K562 (cell line): Measurements from ENCODE around the gene SRPK2. TPM values are rescaled to one million over a fixed set of nuclear protein-coding genes. Genes with fewer than 3 reads are reported as not detected.
A peak's percentile ranks its signal among the peaks of the same experiment; 100 is the strongest.

ENCODE experiments used
- BACH1 ChIP-seq: fragments of 200-800 bp; sonication (Bioruptor generic); IDR thresholded peaks from 2 replicates; pipeline ENCODE4 v1.6.1; 2016; ENCODE audit warnings: missing genetic modification characterization, missing compliant biosample characterization
- BRCA1 ChIP-seq, 2 experiments: fragments of 450-650 bp in 1 of 2; sonication (generic) in 1 of 2; formaldehyde crosslinking in 1 of 2; IDR thresholded peaks; 2 replicates each; pipeline versions ENCODE4 v1.5.0 to v1.6.1; 2017 to 2020; ENCODE audit warnings: mild to moderate bottlenecking in 1 of 2, missing genetic modification reagents in 1 of 2
- BRD4 ChIP-seq: fragments of 200-600 bp; sonication (generic); IDR thresholded peaks from 2 replicates; pipeline ENCODE4 v1.6.1; 2017; ENCODE audit warnings: inconsistent platforms
- BRF2 ChIP-seq: IDR thresholded peaks from 3 replicates; pipeline ENCODE4 v1.6.1; 2011; ENCODE audit warnings: borderline replicate concordance, mild to moderate bottlenecking; ENCODE audit not compliant: insufficient read length, insufficient read depth
- ELF4 ChIP-seq: fragments of 450-650 bp; formaldehyde crosslinking; IDR thresholded peaks from 2 replicates; pipeline ENCODE4 v1.4.0; 2022; ENCODE audit warnings: missing genetic modification characterization
- EP400 ChIP-seq: fragments of 450-650 bp; IDR thresholded peaks from 2 replicates; pipeline ENCODE4 v1.6.1; 2017; ENCODE audit warnings: antibody characterized with exemption, mild to moderate bottlenecking, moderate library complexity
- GABPB1 ChIP-seq: sonication (generic); formaldehyde crosslinking; IDR thresholded peaks from 2 replicates; pipeline ENCODE4 v1.8.0; 2022; ENCODE audit warnings: mild to moderate bottlenecking, missing genetic modification reagents
- HDAC3 ChIP-seq: fragments of 450-650 bp; IDR thresholded peaks from 2 replicates; pipeline ENCODE4 v1.6.1; 2018; ENCODE audit warnings: borderline replicate concordance, mild to moderate bottlenecking, moderate library complexity; ENCODE audit not compliant: partially characterized antibody
- MYC ChIP-seq, 2 experiments: fragments of 250-450 bp in 1 of 2; sonication (Bioruptor Pico) in 1 of 2; IDR thresholded peaks; 2 replicates each; pipeline versions ENCODE4 v1.5.1 to v1.6.1; 2012 to 2021; ENCODE audit warnings: low read depth in 2 of 2, borderline replicate concordance in 1 of 2, improper control_type of control experiment in 1 of 2, low read length in 1 of 2, mild to moderate bottlenecking in 1 of 2, moderate library complexity in 1 of 2
- PCBP2 ChIP-seq: fragments of 200-400 bp; formaldehyde crosslinking; IDR thresholded peaks from 2 replicates; pipeline ENCODE4 v1.6.1; 2018; ENCODE audit warnings: low read length, low read depth, mild to moderate bottlenecking, moderate library complexity; ENCODE audit not compliant: poor library complexity, severe bottlenecking
- POLR2A ChIP-seq: fragments of 450-650 bp; conservative IDR thresholded peaks from 2 replicates; pipeline ENCODE4 v1.6.1; 2016
- PURB ChIP-seq: sonication (generic); formaldehyde crosslinking; IDR thresholded peaks from 2 replicates; pipeline ENCODE4 v1.9.0; 2021; ENCODE audit warnings: low read depth, mild to moderate bottlenecking, missing genetic modification reagents
- RB1 ChIP-seq: fragments of 450-650 bp; IDR thresholded peaks from 2 replicates; pipeline ENCODE4 v1.6.1; 2017; ENCODE audit warnings: low read depth, mild to moderate bottlenecking
- SP2 ChIP-seq: IDR thresholded peaks from 2 replicates; pipeline ENCODE4 v1.6.1; 2011; ENCODE audit warnings: mild to moderate bottlenecking, low read depth, low read length, moderate library complexity; ENCODE audit not compliant: poor library complexity, severe bottlenecking; ENCODE audit errors: extremely low read depth
- STAT5A ChIP-seq: IDR thresholded peaks from 2 replicates; pipeline ENCODE4 v1.6.1; 2012; ENCODE audit warnings: low read length, inconsistent platforms, borderline replicate concordance
- TGIF2 ChIP-seq: sonication (generic); formaldehyde crosslinking; IDR thresholded peaks from 2 replicates; pipeline ENCODE4 v1.8.1; 2022; ENCODE audit warnings: mild to moderate bottlenecking, missing genetic modification reagents, moderate library complexity
- TOE1 ChIP-seq, 2 experiments: fragments of 450-650 bp in 1 of 2; sonication (generic) in 1 of 2; formaldehyde crosslinking in 1 of 2; IDR thresholded peaks; 2 replicates each; pipeline versions ENCODE4 v1.7.1 to v1.8.0; 2016 to 2022; ENCODE audit warnings: borderline replicate concordance in 2 of 2, mild to moderate bottlenecking in 2 of 2, antibody characterized with exemption in 1 of 2, inconsistent platforms in 1 of 2, low read depth in 1 of 2, missing genetic modification reagents in 1 of 2, moderate library complexity in 1 of 2
- XRCC5 ChIP-seq: fragments of 200-400 bp; formaldehyde crosslinking; IDR thresholded peaks from 2 replicates; pipeline ENCODE4 v1.6.1; 2017; ENCODE audit warnings: low read depth, mild to moderate bottlenecking, low read length
- ZKSCAN3 ChIP-seq: fragments of 250-450 bp; sonication (Bioruptor Pico); IDR thresholded peaks from 2 replicates; pipeline ENCODE4 v1.4.0; 2020
- ZNF174 ChIP-seq: fragments of 250-450 bp; sonication (Bioruptor Pico); IDR thresholded peaks from 2 replicates; pipeline ENCODE4 v1.4.0; 2020; ENCODE audit warnings: mild to moderate bottlenecking
- ZNF76 ChIP-seq: fragments of 250-450 bp; sonication (Bioruptor Pico); IDR thresholded peaks from 2 replicates; pipeline ENCODE4 v1.4.0; 2020; ENCODE audit warnings: mild to moderate bottlenecking, moderate library complexity, borderline replicate concordance
- ZNF77 ChIP-seq: fragments of 250-450 bp; sonication (Bioruptor Pico); IDR thresholded peaks from 2 replicates; pipeline ENCODE4 v1.5.0; 2020
- polyA plus RNA-seq, 8 experiments: library from polyadenylated mRNA; depleted of rRNA in 4 of 8; stranded (reverse) in 5 of 8; unstranded in 3 of 8; fragments of >200 nt; fragmentation: Nextera tagmentation in 2 of 8; fragmentation: Illumina TruSeq in 1 of 8; extraction: Ambion mirVana in 2 of 8; extraction: Trizol in 1 of 8; gene quantifications; 2 replicates each; pipeline versions ENCODE4 v1.2.1 to v1.2.3, GENCODE V29; 2011 to 2014; ENCODE audit warnings: inconsistent platforms in 1 of 8, missing spikeins in 1 of 8
- total RNA-seq, 7 experiments: library from RNA; depleted of rRNA in 6 of 7; stranded (reverse); fragments of >200 nt in 6 of 7; fragmentation: Illumina TruSeq in 2 of 7; extraction: Trizol in 2 of 7; gene quantifications; 2 replicates each; pipeline versions ENCODE4 v1.2.1 to v1.2.3, GENCODE V29; 2011 to 2021; ENCODE audit warnings: low replicate concordance in 1 of 7
- TF ChIP-seq, protein P1 (sequence below): fragments of 250-450 bp; sonication (Bioruptor Pico); IDR thresholded peaks from 2 replicates; pipeline ENCODE4 v1.8.0; 2021; ENCODE audit warnings: borderline replicate concordance, mild to moderate bottlenecking, moderate library complexity; ENCODE audit not compliant: poor library complexity, severe bottlenecking
- TF ChIP-seq, protein P2 (sequence below): fragments of 250-450 bp; sonication (Bioruptor Pico); IDR thresholded peaks from 2 replicates; pipeline ENCODE4 v1.9.0; 2021; ENCODE audit warnings: mild to moderate bottlenecking, inconsistent platforms

SRPK2 gene
- total and polyA plus RNA-seq, 9 of the 15 experiments (the other 6 are each of a cell fraction or from before 2014, with no cell fraction given): 21.5 to 44.7 (median 33.3) TPM

DNA sequence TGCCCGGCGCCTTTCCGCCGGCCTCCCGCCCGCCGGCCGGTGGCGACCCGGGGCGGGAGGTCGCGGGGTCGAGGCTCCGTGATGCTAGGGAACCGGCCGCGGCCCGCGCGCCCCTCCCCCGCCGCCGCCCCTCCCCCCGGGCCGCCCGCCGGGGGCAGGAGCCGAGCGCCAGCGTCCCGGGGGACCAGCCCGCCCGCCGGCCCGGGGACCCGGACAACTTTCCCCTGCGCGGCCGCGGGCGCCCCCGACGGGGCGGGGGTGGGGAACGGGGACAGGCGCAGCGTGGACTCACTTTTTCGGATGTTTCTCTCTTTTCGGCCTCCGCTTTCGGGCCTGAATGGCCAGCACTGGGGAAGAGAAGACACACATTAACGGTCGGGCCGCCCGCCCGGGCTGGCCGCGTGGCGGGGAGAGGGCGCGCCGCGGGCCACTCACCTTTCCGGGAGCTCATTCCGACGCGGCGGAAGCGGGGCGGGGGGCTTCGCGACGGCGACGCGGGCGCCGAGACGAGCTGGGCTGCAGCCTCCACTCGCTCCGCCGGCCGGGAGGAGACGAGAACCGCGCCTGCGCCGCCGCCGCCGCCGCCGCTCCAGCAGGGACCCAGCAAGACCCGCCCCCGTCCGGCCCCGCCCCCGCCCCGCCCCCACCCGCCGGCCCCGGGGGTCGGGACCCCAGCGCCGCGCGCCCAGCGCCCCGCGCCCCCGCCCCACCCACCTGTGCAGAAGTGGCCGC, at the start of gene SRPK2 (continued):
- TF ChIP-seq GABPB1: 0 out of 2 replicates have a peak, but pooled peaks have one; percentile 30
- peak; percentile 74 for TF ChIP-seq POLR2A
- no peak for TF ChIP-seq PURB (CRISPR knock-in tag)
- TF ChIP-seq, protein P1, sequence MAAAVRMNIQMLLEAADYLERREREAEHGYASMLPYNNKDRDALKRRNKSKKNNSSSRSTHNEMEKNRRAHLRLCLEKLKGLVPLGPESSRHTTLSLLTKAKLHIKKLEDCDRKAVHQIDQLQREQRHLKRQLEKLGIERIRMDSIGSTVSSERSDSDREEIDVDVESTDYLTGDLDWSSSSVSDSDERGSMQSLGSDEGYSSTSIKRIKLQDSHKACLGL (CRISPR knock-in tag): no peak
- no peak for TF ChIP-seq BACH1
- no peak for TF ChIP-seq HDAC3
- peak; percentile 65 for TF ChIP-seq MYC (IDR thresholded peaks at IDR 0.05; ENCODE audit: low read depth, low read length)
- TF ChIP-seq MYC (CRISPR knock-in tag; IDR thresholded peaks at IDR 0.05; ENCODE audit: borderline replicate concordance, low read depth): no peak
- no peak for TF ChIP-seq ZNF76 (CRISPR knock-in tag)
- TF ChIP-seq BRF2: no peak
- TF ChIP-seq BRCA1 (IDR thresholded peaks at IDR 0.05): no peak
- TF ChIP-seq BRCA1 (CRISPR knock-in tag; IDR thresholded peaks at IDR 0.05): no peak
- no peak for TF ChIP-seq PCBP2
- no peak for TF ChIP-seq ZKSCAN3 (CRISPR knock-in tag)
- no peak for TF ChIP-seq ZNF174 (CRISPR knock-in tag)
- TF ChIP-seq TOE1 (IDR thresholded peaks at IDR 0.05; ENCODE audit: borderline replicate concordance): no peak
- no peak for TF ChIP-seq TOE1 (CRISPR knock-in tag; IDR thresholded peaks at IDR 0.05; ENCODE audit: borderline replicate concordance, low read depth)
- TF ChIP-seq BRD4: no peak
- TF ChIP-seq ZNF77: no peak
- TF ChIP-seq EP400: no peak
- TF ChIP-seq STAT5A: no peak
- TF ChIP-seq, protein P2, sequence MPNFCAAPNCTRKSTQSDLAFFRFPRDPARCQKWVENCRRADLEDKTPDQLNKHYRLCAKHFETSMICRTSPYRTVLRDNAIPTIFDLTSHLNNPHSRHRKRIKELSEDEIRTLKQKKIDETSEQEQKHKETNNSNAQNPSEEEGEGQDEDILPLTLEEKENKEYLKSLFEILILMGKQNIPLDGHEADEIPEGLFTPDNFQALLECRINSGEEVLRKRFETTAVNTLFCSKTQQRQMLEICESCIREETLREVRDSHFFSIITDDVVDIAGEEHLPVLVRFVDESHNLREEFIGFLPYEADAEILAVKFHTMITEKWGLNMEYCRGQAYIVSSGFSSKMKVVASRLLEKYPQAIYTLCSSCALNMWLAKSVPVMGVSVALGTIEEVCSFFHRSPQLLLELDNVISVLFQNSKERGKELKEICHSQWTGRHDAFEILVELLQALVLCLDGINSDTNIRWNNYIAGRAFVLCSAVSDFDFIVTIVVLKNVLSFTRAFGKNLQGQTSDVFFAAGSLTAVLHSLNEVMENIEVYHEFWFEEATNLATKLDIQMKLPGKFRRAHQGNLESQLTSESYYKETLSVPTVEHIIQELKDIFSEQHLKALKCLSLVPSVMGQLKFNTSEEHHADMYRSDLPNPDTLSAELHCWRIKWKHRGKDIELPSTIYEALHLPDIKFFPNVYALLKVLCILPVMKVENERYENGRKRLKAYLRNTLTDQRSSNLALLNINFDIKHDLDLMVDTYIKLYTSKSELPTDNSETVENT (CRISPR knock-in tag): peak; percentile 78
- TF ChIP-seq SP2: no peak
- TF ChIP-seq RB1: peak; percentile 71
- no peak for TF ChIP-seq TGIF2 (CRISPR knock-in tag)
- TF ChIP-seq XRCC5: no peak
- no peak for TF ChIP-seq ELF4 (CRISPR knock-in tag)
